HG03558 (cell line): ENCODE results near the gene EEF1A1.
"Not testable (repeated sequence)": the region's sequence is repeated elsewhere in the genome, so short reads cannot be mapped to it uniquely, and the experiment has no call there.

Source experiments
- ATAC-seq: cut with Tn5 transposase; IDR thresholded peaks from one replicate; pipeline ENCODE4 v1.9.1; 2021; ENCODE audit warnings: moderate number of reproducible peaks; ENCODE audit not compliant: unreplicated experiment; ENCODE audit errors: extremely low read depth

Gene EEF1A1

GRCh38 chr6:73508776-73509175 is 12.1 kb downstream of the EEF1A1 start:
- ATAC-seq = no peak

GRCh38 chr6:73506246-73506645 is 14.6 kb downstream of the EEF1A1 start:
- no peak for ATAC-seq

- ATAC-seq = not testable (repeated sequence)
Observed at GRCh38 chr6:73505705-73506104, 15.1 kb downstream of the EEF1A1 start.

- no peak for ATAC-seq
Observed at GRCh38 chr6:73505142-73505541, 15.7 kb downstream of the EEF1A1 start.

- ATAC-seq = no peak
Observed at GRCh38 chr6:73504160-73504559, 16.7 kb downstream of the EEF1A1 start.

- ATAC-seq = no peak
Observed at GRCh38 chr6:73503027-73503772, 17.6 kb downstream of the EEF1A1 start.

- no peak for ATAC-seq
Observed at GRCh38 chr6:73497915-73498314, 22.9 kb downstream of the EEF1A1 start.

- ATAC-seq = no peak
Observed at GRCh38 chr6:73491377-73491776, 29.5 kb downstream of the EEF1A1 start.

GRCh38 chr6:73487473-73487872 is 33.4 kb downstream of the EEF1A1 start:
- no peak for ATAC-seq

- ATAC-seq = no peak
Observed at GRCh38 chr6:73484438-73484837, 36.4 kb downstream of the EEF1A1 start.

- ATAC-seq = no peak
Observed at GRCh38 chr6:73481969-73482368, 38.9 kb downstream of the EEF1A1 start.

- ATAC-seq = no peak
Observed at GRCh38 chr6:73477407-73477806, 43.4 kb downstream of the EEF1A1 start.

GRCh38 chr6:73476723-73477122 is 44.1 kb downstream of the EEF1A1 start:
- ATAC-seq = no peak

- peak; percentile 97 for ATAC-seq
Observed at GRCh38 chr6:73471686-73472290, 49.0 kb downstream of the EEF1A1 start.
